GM21786 (cell line): ENCODE data around the gene PBX1.

Source experiments
- ATAC-seq: cut with Tn5 transposase; IDR thresholded peaks from one replicate; pipeline ENCODE4 v1.9.1; 2021; ENCODE audit not compliant: unreplicated experiment

Gene PBX1

DNA sequence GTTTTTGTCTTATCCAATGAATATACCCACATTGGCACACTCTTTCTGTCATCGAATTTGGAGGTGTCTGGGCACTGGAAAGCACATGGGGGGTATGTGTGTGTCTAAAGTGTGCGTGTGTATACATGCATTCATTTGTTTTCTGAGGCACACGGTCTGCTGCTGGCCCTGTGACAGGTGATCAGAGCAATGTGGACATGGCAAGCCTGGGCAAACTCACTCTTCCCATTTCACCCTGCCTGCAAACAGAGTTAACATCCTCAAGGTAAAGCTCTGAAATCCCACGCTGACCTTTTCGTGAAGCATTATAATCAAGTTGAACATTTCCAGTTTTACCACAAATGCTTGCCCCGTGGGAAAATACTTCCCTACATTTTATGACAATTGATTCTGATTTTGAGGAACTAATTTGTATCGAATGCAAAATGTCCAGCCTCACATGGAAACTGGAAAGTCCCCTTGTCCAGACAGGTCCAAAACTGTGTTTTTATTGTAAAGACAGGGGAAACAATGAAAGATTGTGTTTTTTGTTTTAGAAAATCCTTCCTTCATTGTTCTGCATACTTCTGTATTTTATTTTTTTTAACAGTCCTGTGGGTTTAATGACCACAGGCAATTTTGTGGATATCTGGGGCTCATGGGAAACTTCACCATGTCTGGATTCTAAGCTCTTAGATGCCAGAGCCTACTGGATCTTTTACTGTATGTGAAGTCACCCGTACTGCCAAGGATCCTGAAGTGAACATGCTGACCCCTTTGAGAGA is 160.9 kb downstream of the PBX1 start:
- no peak for ATAC-seq

DNA sequence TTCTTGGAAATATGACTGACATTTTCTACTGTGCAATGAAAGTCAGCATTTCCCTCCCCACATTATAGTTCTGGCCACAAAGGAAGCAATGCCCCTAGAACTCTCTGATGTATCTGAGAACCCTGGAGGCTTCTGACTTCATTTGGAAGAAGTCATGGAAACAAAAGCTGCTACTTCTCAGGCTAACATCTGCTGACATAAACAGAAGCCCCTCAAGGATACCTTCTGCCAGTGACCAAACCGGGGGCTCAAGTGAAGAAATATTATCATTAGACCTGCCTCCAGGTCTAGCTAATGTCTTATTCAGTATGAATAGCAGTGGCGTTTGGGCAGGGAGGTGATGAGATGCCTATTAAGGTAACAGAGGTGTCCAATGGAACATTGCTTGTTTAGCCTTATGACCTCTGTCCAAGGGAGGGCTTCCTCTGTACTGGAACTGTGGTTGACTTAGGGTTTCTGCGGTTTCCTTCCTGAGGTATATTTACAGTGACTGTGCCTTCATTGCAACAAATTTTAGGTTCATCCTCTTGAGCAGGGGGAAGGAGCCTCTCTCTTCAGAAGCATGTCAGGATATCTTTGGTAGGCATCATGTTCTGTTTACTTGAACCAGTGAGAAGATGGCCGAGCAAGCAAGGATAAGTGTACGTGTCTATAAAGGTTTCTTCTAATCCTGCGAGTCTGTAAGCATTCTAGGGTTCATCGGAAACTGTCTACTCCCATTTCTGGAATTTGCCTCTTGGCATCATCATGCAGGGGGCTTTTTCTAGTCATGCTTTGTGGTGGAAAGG is 161.7 kb downstream of the PBX1 start:
- ATAC-seq = no peak

DNA sequence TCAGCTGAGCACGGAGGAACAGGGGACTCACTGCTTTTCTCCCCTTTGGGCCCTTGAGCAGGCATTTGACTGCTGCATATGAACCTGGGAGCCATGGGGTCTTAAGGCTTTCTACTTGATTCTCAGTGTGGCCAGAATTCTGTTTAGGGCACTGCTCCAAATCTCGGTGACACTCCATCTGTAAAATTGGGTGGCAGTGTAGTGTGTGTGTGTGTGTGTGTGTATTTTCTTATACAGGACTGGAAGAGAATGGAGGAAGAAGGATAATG is 162.2 kb downstream of the PBX1 start:
- no peak for ATAC-seq

- no peak for ATAC-seq
These were observed 164.4 kb downstream of the PBX1 start for GRCh38 chr1:164723296-164723798.

DNA sequence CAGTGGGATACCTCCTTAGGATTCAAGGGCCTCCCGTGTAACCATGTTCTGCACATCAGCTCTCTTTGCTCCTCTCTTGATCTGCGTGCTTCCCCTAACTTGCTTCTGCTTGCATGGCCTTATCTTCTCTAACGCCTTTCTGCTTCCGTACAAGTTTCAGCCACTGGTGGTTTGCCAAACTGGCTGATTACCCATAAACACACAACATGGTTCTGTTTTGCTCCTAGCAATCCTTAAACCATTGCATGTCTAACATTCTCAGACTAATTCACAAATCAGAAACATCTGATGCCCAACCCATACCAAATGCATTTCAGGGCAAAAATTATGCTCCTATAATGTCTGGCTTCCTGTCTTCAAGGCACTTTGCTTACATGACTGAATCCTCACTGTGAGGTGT is 166.4 kb downstream of the PBX1 start:
- ATAC-seq = no peak

GRCh38 chr1:164726235-164726634 is 167.3 kb downstream of the PBX1 start:
- ATAC-seq = no peak

- ATAC-seq = no peak
These were observed 169.7 kb downstream of the PBX1 start for GRCh38 chr1:164728719-164729118.

- ATAC-seq = no peak
These were observed 172.3 kb downstream of the PBX1 start for GRCh38 chr1:164731161-164731876.

- ATAC-seq = no peak
These were observed 174.1 kb downstream of the PBX1 start for GRCh38 chr1:164733070-164733469.

GRCh38 chr1:164733734-164734133 is 174.8 kb downstream of the PBX1 start:
- no peak for ATAC-seq

GRCh38 chr1:164735315-164736052 is 176.5 kb downstream of the PBX1 start:
- ATAC-seq = no peak

DNA sequence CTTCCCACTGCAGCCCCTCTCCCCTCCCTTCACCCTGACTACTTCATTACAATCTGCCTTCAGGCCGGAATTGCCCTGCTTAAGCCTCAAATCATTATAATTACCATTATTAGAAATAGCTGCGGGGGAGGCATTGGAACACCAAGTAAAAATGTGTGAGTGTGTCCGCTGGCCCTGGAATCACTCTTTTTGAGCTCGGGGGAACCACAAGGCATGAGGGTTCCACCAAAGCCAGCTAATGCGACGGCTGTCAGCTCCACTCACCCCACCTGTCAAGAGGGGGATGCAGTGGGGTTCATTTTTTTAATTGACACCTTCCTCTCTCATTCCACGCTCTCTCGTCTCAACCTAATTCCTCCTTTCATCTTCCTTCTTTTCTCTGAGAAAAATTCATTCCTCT is 177.2 kb downstream of the PBX1 start:
- no peak for ATAC-seq

DNA sequence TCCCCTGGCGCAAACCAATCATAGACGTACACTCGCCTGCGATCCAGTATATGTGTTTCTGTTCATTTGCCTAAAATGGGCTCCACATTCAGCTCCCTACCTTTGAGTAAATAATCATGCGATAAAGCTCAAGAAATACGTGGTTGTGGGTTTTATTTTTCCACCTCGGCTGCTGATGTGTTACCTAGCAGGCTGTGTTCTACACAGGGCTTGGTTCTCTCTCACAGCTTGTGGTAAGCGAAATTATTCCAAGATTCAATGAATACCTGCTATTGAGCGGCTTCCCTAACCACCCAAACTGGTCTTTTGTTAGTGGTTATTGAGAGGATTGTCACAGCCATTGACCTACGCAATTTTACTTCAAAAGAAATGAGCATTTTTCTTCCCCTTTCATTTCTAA is 180.2 kb downstream of the PBX1 start:
- no peak for ATAC-seq

DNA sequence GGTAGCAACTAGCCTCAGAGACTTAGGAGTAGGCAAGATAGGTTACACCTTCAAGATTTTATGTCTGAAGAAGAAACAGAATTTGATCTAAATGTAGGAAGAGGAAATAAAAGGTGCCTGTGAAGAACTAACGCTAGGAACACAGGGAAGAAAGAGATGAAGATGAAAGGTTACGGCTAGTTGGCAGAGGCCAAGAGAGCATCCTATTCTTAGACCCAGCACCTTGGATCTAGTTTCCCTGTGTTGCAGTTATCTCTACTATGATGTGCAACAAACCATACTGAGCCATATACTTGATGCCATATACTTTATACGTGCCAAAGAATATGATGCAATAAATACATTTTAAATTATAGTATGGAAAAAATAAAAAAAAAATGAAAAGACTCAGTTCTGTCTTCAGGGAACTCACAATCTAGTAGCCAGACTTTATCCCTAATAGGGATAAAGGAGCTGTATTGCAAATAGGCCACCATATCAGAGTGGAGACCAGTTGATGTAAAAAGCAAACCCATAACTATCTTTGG is 181.1 kb downstream of the PBX1 start:
- no peak for ATAC-seq

GRCh38 chr1:164742745-164743144 is 183.8 kb downstream of the PBX1 start:
- no peak for ATAC-seq

- no peak for ATAC-seq
These were observed 185.0 kb downstream of the PBX1 start for GRCh38 chr1:164743976-164744375.

- ATAC-seq = no peak
These were observed 186.8 kb downstream of the PBX1 start for GRCh38 chr1:164745736-164746135.

DNA sequence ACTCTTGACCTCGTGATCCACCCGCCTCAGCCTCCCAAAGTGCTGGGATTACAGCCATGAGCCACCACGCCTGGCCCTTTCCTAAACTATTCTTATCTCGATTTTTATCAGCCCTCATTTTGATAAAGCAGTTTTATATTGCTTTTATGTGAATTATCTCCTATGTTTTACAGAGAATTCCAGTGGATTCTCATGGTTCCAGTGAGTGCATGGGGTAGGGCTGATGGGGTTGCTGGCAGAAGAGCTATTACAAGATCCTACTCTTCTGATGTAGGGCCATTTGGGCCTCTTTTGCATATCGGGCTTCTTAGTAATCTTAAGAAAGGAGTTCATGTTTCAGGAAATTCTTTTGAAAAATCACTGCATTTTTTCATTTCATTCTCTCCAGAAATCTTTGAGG is 187.6 kb downstream of the PBX1 start:
- no peak for ATAC-seq

- ATAC-seq = no peak
These were observed 189.4 kb downstream of the PBX1 start for GRCh38 chr1:164748253-164748899.

- ATAC-seq = no peak
These were observed 194.6 kb downstream of the PBX1 start for GRCh38 chr1:164753521-164754077.
